Measurements from ENCODE around the gene SPACDR. TPM values are rescaled to one million over a fixed set of nuclear protein-coding genes. Genes with fewer than 3 reads are reported as not detected.
A peak's percentile ranks its signal among the peaks of the same experiment; 100 is the strongest.

Gene SPACDR
- total and polyA plus RNA-seq, 9 of the 15 experiments (the other 6 are each of a cell fraction or from before 2014, with no cell fraction given), result 0.07 to 0.55 (median 0.14) TPM; not detected in 1

GRCh38 chr7:100444311-100445278, 19.5 kb downstream of the SPACDR start (continued):
- TF ChIP-seq, protein P1, sequence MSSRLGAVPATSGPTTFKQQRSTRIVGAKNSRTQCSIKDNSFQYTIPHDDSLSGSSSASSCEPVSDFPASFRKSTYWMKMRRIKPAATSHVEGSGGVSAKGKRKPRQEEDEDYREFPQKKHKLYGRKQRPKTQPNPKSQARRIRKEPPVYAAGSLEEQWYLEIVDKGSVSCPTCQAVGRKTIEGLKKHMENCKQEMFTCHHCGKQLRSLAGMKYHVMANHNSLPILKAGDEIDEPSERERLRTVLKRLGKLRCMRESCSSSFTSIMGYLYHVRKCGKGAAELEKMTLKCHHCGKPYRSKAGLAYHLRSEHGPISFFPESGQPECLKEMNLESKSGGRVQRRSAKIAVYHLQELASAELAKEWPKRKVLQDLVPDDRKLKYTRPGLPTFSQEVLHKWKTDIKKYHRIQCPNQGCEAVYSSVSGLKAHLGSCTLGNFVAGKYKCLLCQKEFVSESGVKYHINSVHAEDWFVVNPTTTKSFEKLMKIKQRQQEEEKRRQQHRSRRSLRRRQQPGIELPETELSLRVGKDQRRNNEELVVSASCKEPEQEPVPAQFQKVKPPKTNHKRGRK (tag; IDR thresholded peaks at IDR 0.05), result no peak
- TF ChIP-seq XRCC3 (IDR thresholded peaks at IDR 0.05), result no peak
- no peak for TF ChIP-seq ETS2 (tag; IDR thresholded peaks at IDR 0.05; ENCODE audit: borderline replicate concordance, poor library complexity, severe bottlenecking)
- TF ChIP-seq CCNT2 (IDR thresholded peaks at IDR 0.05; ENCODE audit: borderline replicate concordance, extremely low read depth, insufficient read length, low read depth, low read length), result no peak
- TF ChIP-seq SRSF9 (IDR thresholded peaks at IDR 0.05; ENCODE audit: borderline replicate concordance, low read depth, low read length), result no peak
- no peak for TF ChIP-seq ILF3 (IDR thresholded peaks at IDR 0.05; ENCODE audit: borderline replicate concordance)
- peak; percentile 96 for TF ChIP-seq ZNF175 (CRISPR knock-in tag; IDR thresholded peaks at IDR 0.05; ENCODE audit: low read depth)
- TF ChIP-seq, protein P2, sequence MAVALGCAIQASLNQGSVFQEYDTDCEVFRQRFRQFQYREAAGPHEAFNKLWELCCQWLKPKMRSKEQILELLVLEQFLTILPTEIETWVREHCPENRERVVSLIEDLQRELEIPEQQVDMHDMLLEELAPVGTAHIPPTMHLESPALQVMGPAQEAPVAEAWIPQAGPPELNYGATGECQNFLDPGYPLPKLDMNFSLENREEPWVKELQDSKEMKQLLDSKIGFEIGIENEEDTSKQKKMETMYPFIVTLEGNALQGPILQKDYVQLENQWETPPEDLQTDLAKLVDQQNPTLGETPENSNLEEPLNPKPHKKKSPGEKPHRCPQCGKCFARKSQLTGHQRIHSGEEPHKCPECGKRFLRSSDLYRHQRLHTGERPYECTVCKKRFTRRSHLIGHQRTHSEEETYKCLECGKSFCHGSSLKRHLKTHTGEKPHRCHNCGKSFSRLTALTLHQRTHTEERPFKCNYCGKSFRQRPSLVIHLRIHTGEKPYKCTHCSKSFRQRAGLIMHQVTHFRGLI (CRISPR knock-in tag; IDR thresholded peaks at IDR 0.05), result no peak; the same call in 1 of the 2 replicates
- TF ChIP-seq ELF1 (tag; IDR thresholded peaks at IDR 0.05), result peak; percentile 59; the same call in 1 of the 2 replicates
- TF ChIP-seq ZNF436 (CRISPR knock-in tag; IDR thresholded peaks at IDR 0.05), result peak; percentile 89
- TF ChIP-seq MAFF (IDR thresholded peaks at IDR 0.05; ENCODE audit: low read length), result peak; percentile 48; the same call in 1 of the 2 replicates
- TF ChIP-seq KLF13 (tag; IDR thresholded peaks at IDR 0.05; ENCODE audit: borderline replicate concordance, low read depth), result no peak
- TF ChIP-seq BHLHE40 (IDR thresholded peaks at IDR 0.05; ENCODE audit: low read length), result peak; percentile 98
- TF ChIP-seq TSC22D4 (tag; IDR thresholded peaks at IDR 0.05), result no peak
- no peak; the same call in 1 of the 2 replicates for TF ChIP-seq ZNF407 (IDR thresholded peaks at IDR 0.05; ENCODE audit: low read depth)

Measured in K562 (cell line).